Measurements from ENCODE around the gene LRRC3.
A peak's percentile ranks its signal among the peaks of the same experiment; 100 is the strongest.
"Not testable (repeated sequence)": the region's sequence is repeated elsewhere in the genome, so short reads cannot be mapped to it uniquely, and the experiment has no call there.

The LRRC3 gene

DNA sequence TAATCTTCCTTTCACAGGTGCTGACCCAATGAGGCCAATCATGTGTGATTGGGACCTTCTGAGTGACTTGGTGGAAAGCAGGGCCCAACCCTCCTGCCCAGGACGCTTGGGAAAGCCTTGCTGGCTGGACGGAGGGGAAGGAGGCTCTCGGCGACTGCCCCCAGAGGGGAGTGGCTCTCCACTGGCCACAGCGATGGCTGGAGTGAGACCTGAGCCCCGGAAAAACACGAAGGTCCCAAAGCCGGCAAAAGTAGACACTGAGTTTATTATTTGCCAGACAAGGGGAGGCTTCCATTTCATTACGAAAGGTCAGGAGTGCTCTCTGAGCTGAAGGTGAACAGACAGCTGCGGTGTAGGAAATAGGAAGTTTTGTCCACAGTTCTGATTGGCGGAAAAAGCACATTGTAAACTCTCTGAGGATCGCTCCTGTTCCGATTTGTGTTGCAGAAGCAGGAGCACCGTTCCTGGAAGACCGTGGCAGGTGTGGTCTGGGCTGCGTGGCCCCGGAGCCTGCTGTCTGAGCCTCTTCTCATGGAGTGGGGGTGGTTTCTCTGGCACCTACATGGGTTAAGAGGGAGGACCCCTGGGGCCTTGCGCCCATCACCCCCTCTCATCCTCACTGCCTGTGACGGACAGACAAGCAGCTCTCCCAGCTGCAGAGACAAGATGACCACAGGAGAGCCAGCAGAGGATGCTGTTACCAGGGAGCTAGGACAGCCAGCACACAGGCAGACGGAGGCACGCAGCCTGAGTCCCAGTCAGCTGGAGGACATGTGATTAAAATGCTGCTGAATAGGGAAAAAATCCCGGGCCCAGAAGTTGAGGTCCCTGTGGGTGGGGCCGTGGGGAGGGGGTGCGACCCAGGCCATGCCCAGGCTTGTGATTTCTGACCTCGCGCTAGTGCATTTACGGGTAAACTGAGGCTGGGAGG, 43.2 kb downstream of the LRRC3 start:
- no peak for DNase-seq

DNA sequence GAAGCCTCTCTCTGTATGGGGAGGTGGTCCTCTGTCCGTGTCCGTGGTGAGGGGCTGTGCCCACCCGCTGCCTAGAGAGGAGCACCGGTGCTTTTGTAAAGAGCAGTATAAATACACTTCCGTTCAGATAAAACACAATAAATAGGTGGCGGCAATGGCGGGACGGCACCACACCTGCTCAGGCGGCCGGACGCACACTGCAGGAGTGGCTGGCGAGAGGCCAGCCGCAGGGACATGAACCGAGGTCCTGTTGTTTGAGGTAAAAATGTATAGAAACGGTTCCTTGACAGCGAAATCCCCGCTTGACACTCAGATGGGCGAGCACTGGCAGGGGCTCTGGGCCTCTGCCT, 43.9 kb downstream of the LRRC3 start:
- peak; percentile 39 for DNase-seq

GRCh38 chr21:44499631-44500030, 44.3 kb downstream of the LRRC3 start:
- DNase-seq: no peak

DNA sequence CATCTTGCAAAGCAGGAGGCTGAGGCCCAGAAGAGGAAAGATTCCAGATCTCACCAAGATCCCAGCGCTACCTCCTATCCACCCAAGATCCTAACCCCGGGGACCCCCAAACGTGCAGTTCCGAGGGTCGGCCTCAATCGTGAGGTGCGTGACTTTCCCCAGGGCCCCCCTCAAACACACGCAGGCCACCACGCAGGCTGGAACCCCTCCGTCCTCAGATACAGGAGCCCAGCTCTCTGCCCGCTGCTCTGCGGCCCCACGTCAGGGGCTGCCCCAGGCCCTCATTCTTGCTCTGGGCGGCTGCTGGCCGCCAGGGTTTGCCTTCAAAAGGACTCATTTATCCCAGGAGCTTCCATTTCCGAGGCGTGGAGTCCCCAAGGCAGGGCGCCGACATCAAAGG, 44.8 kb downstream of the LRRC3 start:
- no peak for DNase-seq

DNA sequence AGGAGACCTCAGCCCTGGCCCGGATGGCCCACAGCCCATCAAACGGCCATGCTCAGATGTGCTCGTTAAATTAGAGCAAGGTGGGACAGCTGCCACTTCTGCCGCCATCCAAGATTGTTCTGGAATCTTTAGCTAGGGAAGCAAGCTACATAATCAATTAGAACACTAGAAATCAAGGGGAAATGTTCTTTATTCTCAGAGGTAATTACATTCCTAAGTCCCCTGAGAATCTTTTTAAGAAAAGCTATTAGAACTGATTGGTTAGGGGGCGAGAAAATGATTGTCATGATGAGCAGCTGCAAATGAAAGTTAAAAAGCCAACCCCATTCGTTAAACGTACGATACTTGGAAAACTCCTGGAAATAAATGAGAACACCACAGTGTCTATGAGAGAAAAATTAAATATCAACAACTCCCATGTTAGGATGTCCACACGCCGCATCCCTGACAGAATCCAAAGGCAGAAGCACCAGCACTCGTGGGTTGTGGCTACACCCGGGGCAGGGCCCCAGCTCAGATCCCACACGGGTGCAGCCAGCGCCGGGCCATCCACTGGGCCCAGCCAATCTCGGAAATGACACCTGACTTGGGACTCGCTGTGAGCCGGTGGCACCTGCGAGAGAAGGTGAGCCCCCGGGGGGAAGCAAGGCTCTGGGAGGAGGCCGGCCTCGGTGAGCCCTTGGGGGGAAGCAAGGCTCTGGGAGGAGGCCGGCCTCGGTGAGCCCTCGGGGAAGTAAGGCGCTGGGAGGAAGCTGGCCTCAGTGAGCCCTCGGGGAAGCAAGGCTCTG, 47.1 kb downstream of the LRRC3 start:
- DNase-seq: no peak

GRCh38 chr21:44503006-44503889, 47.9 kb downstream of the LRRC3 start:
- DNase-seq: not testable (repeated sequence)

GRCh38 chr21:44503901-44504399, 48.6 kb downstream of the LRRC3 start:
- DNase-seq: no peak

DNA sequence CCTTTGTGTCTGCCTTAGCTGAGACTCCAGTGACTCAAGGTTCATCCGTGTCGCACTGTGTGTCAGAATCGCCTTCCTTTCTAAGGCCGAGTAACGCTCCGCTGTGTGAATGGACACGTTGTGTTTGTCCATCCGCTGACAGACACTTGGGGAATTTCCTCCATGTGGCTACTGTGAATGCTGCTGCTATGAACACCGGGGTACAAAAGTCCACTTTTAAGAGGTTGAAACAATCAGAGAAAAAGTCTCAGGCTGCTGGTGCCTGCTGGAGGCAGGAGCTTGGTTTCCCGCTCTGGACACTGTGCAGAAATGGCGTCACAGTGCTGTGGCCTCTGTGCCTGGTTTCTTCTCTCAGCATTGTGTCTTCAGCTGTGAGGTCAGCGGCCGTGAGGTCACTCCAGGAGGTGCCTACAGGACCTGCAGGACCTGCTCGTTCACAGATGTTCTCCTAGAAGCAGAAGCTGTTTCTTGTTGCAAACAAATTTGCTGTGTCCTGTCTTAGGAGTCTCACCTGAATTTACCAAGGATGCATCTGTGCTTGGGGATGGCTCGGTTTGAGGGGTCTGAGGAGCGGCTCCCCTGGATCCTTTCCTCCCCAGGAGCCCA, 50.5 kb downstream of the LRRC3 start:
- no peak for DNase-seq

DNA sequence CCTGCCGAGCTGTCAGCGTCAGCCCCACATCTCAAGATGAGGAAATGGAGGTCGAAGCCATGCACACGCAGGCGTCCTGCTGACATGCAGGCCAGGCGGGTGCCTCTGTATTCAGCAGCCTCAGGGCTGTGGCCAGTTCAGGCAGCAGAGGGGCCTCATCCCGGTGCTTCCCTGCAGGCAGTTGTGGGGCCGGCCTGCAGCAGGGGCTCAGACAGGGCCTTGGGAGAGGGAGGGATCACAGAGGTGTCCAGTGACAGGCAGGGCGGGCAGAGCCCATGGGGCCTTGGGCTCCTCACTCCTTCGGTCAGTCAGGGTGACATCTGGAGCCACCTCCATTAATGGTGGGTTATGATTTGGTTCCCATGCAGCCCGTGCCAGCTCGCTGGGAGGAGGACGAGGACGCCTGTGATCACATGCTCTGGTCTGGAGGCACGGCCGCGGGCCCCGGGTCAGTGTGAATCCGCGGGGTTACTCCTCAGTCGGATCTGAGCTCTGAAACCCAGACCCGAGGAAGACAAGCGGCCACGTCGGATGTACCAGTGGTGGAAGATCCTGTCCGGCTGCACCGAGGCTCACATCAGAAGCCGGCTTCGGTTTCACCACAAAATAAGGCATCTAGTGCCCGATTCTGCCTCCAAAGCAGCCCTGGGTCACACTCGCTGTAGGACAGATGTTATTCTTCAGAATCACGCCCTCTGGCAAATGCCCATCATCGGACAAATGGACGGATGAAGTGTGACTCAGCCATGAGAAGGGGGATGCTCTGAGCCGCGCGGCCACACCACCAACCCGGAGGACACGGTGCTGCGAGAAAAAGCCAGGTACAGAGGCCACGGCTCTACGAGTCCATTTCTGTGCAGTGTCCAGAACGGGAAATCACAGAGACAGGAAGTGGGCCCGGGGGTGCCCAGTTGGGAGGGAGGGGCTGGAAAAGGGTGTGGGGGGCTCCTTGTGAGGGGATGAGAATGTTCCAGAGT, 51.3 kb downstream of the LRRC3 start:
- DNase-seq: no peak

- DNase-seq: no peak
These were observed 52.5 kb downstream of the LRRC3 start for GRCh38 chr21:44507673-44508425.

- DNase-seq: no peak
These were observed 53.1 kb downstream of the LRRC3 start for GRCh38 chr21:44508426-44508710.

GRCh38 chr21:44508711-44509445, 53.6 kb downstream of the LRRC3 start:
- no peak for DNase-seq

- DNase-seq: no peak
These were observed 54.2 kb downstream of the LRRC3 start for GRCh38 chr21:44509539-44509938.

DNA sequence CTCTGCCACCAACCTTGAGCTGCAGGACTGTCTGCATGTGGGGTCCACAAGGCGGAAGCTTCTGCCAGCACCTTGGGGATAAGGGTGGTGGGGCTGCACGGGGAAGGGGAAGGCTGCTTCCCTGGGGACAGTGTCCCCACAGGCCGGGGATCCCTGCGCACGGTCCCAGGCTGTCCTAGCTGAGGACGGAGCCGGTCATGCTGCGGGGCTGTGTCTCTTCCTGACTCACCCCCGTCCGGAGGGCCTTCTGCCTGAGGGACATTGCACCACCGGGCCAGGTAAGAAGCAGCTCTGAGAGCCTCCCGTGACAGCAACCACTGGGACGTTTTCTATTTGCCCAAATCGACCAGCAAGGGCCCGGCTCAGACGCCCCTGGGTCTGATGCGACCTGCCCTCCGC, 54.8 kb downstream of the LRRC3 start:
- DNase-seq: no peak

DNA sequence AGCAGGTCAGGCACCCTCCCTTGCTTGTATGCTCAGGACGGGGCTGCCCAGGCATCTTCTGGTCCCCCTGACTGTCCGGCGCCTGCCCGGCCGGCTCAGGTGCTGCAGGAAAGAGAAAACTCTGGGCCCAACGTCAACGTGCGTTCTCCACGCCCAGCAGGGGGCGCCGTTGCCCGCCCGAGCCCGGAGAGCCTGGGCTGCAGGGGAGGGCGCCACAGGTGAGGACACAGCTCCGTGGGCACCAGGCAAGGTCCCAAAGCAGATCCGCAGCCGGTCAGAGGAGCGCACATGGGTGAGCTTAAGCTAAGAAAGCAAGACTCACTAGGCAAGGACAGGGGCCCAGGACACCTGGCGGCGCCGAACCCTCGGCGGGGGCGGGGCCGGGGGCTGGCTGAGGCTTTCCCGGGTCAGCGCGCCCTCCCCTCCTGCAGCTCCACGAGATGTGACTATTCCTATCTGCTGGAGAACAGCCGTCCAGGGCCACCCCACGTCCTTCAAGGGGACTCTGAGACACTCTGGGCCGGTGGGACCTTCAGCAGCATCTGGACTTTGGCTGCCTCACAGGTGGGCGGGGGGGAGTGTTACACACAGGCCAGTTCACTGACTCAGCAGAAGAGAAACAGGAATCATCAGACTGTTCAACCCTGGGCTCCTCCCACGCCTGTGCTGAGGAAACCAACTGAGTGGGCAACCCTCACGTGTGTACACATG, 55.4 kb downstream of the LRRC3 start:
- peak; percentile 59 for DNase-seq

- no peak for DNase-seq
These were observed 56.1 kb downstream of the LRRC3 start for GRCh38 chr21:44511219-44511937.
